CD14-positive monocyte (primary cell): ENCODE data around the gene NTN5. TPM values are rescaled to one million over a fixed set of nuclear protein-coding genes. Genes with fewer than 3 reads are reported as not detected.

ENCODE experiments used
- DNase-seq, 3 donors: peaks; one replicate each; pipeline ENCODE4 v3.0.0-alpha.2; 2011 to 2022
- H2AFZ ChIP-seq: 2 replicates; pipeline ENCODE4 v1.6.0; 2012; ENCODE audit warnings: mild to moderate bottlenecking, low read depth, low read length, inconsistent platforms; ENCODE audit not compliant: insufficient read depth, poor library complexity, severe bottlenecking
- H3K27ac ChIP-seq, 2 donors: 1 replicate in 1 of 2; 2 replicates in 1 of 2; pipeline ENCODE4 v1.5.1; 2012 to 2013; ENCODE audit warnings: low read length in 2 of 2, control low read depth in 1 of 2, inconsistent platforms in 1 of 2, low read depth in 1 of 2, mild to moderate bottlenecking in 1 of 2
- H3K27me3 ChIP-seq, 2 donors: one replicate each; pipeline versions ENCODE4 v1.6.0 to v1.6.1; 2011 to 2013; ENCODE audit warnings: low read length in 2 of 2; ENCODE audit not compliant: control insufficient read depth in 2 of 2, insufficient read depth in 2 of 2
- H3K36me3 ChIP-seq, 2 donors: replicated peaks in 1 of 2; 1 replicate in 1 of 2; 2 replicates in 1 of 2; pipeline versions ENCODE4 v1.5.1 to v1.6.1; 2012 to 2013; ENCODE audit warnings: low read length in 2 of 2, control low read depth in 1 of 2, inconsistent platforms in 1 of 2, mild to moderate bottlenecking in 1 of 2; ENCODE audit not compliant: insufficient read depth in 2 of 2, control insufficient read depth in 1 of 2
- H3K4me1 ChIP-seq, 2 donors: 1 replicate in 1 of 2; 2 replicates in 1 of 2; pipeline versions ENCODE4 v1.5.1 to v1.6.1; 2012 to 2013; ENCODE audit warnings: low read length in 2 of 2, control low read depth in 1 of 2, inconsistent platforms in 1 of 2, mild to moderate bottlenecking in 1 of 2, moderate library complexity in 1 of 2; ENCODE audit not compliant: insufficient read depth in 2 of 2, control insufficient read depth in 1 of 2
- H3K4me2 ChIP-seq: replicated peaks from 2 replicates; pipeline ENCODE3; 2012; ENCODE audit warnings: low read length, moderate library complexity, mild to moderate bottlenecking; ENCODE audit not compliant: poor library complexity, severe bottlenecking; ENCODE audit errors: extremely low read depth
- H3K4me3 ChIP-seq, 3 experiments: fragments of 200-600 bp in 1 of 3; sonication (generic) in 1 of 3; replicated peaks in 1 of 3; 1 replicate in 2 of 3; 2 replicates in 1 of 3; pipeline ENCODE4 v1.5.1; 2011 to 2013; ENCODE audit warnings: low read length in 3 of 3, mild to moderate bottlenecking in 3 of 3, control low read depth in 2 of 3, low read depth in 2 of 3, inconsistent platforms in 1 of 3, moderate library complexity in 1 of 3
- H3K79me2 ChIP-seq: 2 replicates; pipeline ENCODE4 v1.6.0; 2012; ENCODE audit warnings: mild to moderate bottlenecking, control low read depth, inconsistent platforms, low read length, moderate library complexity; ENCODE audit not compliant: insufficient read depth
- H3K9ac ChIP-seq: 2 replicates; pipeline ENCODE4 v1.6.0; 2017; ENCODE audit warnings: low read length, mild to moderate bottlenecking; ENCODE audit not compliant: insufficient read depth, poor library complexity, severe bottlenecking
- H3K9me3 ChIP-seq, 2 donors: replicated peaks in 1 of 2; 1 replicate in 1 of 2; 2 replicates in 1 of 2; pipeline versions ENCODE4 v1.5.1 to v1.6.1; 2012 to 2013; ENCODE audit warnings: low read length in 2 of 2, control low read depth in 1 of 2; ENCODE audit not compliant: control insufficient read depth in 1 of 2, insufficient read depth in 1 of 2
- H4K20me1 ChIP-seq: 2 replicates; pipeline ENCODE4 v1.6.0; 2012; ENCODE audit warnings: mild to moderate bottlenecking, low read length, control low read depth, moderate library complexity; ENCODE audit not compliant: insufficient read depth
- H3K27ac Mint-ChIP-seq, 7 donors: one replicate each; pipeline ENCODE4 v1.8.0; 2020; ENCODE audit warnings: mild to moderate bottlenecking in 7 of 7, mixed read lengths in 7 of 7, moderate library complexity in 6 of 7, inconsistent platforms in 2 of 7
- H3K27me3 Mint-ChIP-seq, 3 donors: one replicate each; pipeline ENCODE4 v1.8.0; 2021 to 2022; ENCODE audit warnings: low read depth in 3 of 3, mild to moderate bottlenecking in 3 of 3, mixed read lengths in 3 of 3, moderate library complexity in 3 of 3, inconsistent platforms in 1 of 3
- H3K36me3 Mint-ChIP-seq, 2 donors: one replicate each; pipeline ENCODE4 v1.8.0; 2020; ENCODE audit warnings: mixed read lengths in 2 of 2, inconsistent platforms in 1 of 2, mild to moderate bottlenecking in 1 of 2
- H3K4me1 Mint-ChIP-seq: one replicate; pipeline ENCODE4 v1.8.0; 2020; ENCODE audit warnings: mild to moderate bottlenecking, mixed read lengths
- H3K4me3 Mint-ChIP-seq, 2 donors: one replicate each; pipeline ENCODE4 v1.8.0; 2020; ENCODE audit warnings: mild to moderate bottlenecking in 2 of 2, mixed read lengths in 2 of 2, moderate library complexity in 1 of 2
- H3K9me3 Mint-ChIP-seq, 7 donors: one replicate each; pipeline ENCODE4 v1.8.0; 2020 to 2022; ENCODE audit warnings: mixed read lengths in 7 of 7, mild to moderate bottlenecking in 6 of 7, moderate library complexity in 6 of 7, inconsistent platforms in 2 of 7
- WGBS: methylation state at CpG from one replicate; pipeline ENCODE4 v1.1.5; 2013; ENCODE audit warnings: missing lambda C conversion rate; ENCODE audit not compliant: insufficient coverage; 5-methylcytosine and 5-hydroxymethylcytosine counted together
- intact Hi-C, 2 donors: fragments of 100-400 bp; cut with micrococcal nuclease; formaldehyde crosslinking; loops; one replicate each; pipeline versions ENCODE4 v1.15.0 to v1.15.1; 2023
- polyA plus RNA-seq, 3 donors: library from polyadenylated mRNA; depleted of rRNA in 1 of 3; unstranded in 2 of 3; stranded (reverse) in 1 of 3; fragments of 300-500 nt in 2 of 3; fragments of >200 nt in 1 of 3; fragmentation: Illumina TruSeq in 2 of 3; gene quantifications; 1 replicate in 2 of 3; 2 replicates in 1 of 3; pipeline ENCODE4 v1.2.3, GENCODE V29; 2012 to 2021
- TF ChIP-seq, protein P1 (sequence below): fragments of 200-600 bp; IDR thresholded peaks from one replicate; pipeline ENCODE4 v1.8.0; 2022; ENCODE audit warnings: antibody characterized with exemption, mild to moderate bottlenecking

Gene NTN5
- polyA plus RNA-seq, 3 donors = 0.44 TPM; not detected in 2

DNA sequence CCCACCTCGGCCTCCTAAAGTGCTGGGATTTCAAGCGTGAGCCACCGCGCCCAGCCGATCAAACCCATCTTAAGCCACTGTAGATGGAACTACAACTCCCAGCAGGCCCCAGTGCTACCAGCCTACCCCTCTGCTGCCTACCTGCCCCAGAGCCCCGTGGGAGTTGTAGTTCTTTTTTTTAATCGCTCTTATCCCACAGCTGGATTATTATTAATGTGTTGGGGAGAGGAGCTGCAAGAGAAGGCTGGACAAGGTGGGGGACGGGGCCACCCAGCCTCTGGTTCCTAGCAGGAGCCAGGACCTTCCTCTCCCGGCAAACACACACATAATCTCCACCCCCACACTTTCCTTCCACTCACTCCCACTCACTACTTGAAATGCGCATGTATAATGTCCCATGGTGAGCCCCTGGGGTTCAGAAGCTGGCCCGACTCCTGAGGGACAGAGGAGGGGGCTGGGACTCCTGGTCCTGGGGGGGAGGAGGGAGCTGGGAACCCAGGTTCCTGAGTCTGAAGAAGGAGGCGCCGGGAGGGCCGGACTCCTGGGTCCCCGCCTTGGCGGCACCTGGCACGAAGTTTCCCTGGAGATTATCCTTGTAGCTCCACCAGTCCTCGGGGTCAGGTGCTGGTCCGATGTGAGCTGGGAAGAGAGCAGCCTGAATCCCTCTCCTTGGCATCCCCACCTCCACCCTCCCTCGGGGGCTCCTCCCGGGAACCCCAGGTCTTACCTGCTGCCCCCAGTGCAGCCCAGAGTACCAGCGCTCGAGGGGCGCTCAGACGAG is 27.8 kb downstream of the NTN5 start:
- TF ChIP-seq, protein P1, sequence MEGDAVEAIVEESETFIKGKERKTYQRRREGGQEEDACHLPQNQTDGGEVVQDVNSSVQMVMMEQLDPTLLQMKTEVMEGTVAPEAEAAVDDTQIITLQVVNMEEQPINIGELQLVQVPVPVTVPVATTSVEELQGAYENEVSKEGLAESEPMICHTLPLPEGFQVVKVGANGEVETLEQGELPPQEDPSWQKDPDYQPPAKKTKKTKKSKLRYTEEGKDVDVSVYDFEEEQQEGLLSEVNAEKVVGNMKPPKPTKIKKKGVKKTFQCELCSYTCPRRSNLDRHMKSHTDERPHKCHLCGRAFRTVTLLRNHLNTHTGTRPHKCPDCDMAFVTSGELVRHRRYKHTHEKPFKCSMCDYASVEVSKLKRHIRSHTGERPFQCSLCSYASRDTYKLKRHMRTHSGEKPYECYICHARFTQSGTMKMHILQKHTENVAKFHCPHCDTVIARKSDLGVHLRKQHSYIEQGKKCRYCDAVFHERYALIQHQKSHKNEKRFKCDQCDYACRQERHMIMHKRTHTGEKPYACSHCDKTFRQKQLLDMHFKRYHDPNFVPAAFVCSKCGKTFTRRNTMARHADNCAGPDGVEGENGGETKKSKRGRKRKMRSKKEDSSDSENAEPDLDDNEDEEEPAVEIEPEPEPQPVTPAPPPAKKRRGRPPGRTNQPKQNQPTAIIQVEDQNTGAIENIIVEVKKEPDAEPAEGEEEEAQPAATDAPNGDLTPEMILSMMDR = no peak
- Histone ChIP-seq H3K27me3 (peaks cover 0 to 10% of the 10 kb centered on the region in 2 donors), H4K20me1 (no peaks in the 10 kb centered on the region), H2AFZ (peak overlapping the region; percentile 83), H3K79me2 (no peaks in the 10 kb centered on the region), H3K4me2 (peak overlapping the region; percentile 91), H3K4me3 (peak overlapping the region in 2 of 3 experiments; percentile 4 to 75), H3K9ac (no peak overlapping the region), H3K4me1 (peaks cover 30 to 44% of the 10 kb centered on the region in 2 donors), H3K27ac (no peak overlapping the region), H3K9me3 (no peaks in the 10 kb centered on the region), H3K36me3 (no peaks in the 10 kb centered on the region)
- 2% methylated on average over 16 of the region's 25 CpGs for WGBS
- H3K27ac Mint-ChIP-seq = peak overlapping the region in 2 of 7 donors; percentile 40 to 80
- H3K36me3 Mint-ChIP-seq = peaks cover under 1 to 7% of the 10 kb centered on the region in 2 donors
- H3K4me3 Mint-ChIP-seq = peak overlapping the region; percentile 76 to 94
- H3K27me3 Mint-ChIP-seq = peaks cover 11 to 29% (median 27%) of the 10 kb centered on the region in 3 donors
- peaks cover 0 to 3% (median 0%) of the 10 kb centered on the region in 7 donors for H3K9me3 Mint-ChIP-seq
- intact Hi-C loops = loop anchor here (5.0 to 10.0 kb wide), 6 partner anchors 32 to 192 kb away; partner anchors contain the start of genes HSD17B14 (in 2 of the 2) and MAMSTR (in 1 of the 2)
- DNase-seq = peak; percentile 60 to 76 (median 73)
- peaks cover 45% of the 10 kb centered on the region for H3K4me1 Mint-ChIP-seq

DNA sequence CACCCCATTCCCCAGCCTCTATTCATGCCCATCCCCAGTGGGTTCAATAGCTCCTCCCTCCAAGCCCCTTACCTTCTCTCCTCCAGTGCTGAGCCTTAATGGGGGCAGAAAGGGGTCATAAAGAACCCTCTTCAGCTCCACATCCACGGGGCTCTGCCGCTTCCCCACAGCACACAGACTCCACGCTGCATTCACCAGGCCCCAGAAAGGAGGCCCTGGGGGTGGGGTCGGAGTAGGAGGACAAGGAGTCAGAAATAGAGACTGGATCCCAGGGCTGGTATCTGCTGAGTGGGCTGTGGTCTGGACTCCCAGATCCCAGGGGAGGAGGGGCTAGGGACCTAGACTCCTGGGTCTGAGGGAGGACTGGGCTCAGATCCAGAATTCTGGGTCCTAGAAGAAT is 28.5 kb downstream of the NTN5 start:
- H2AFZ ChIP-seq = no peak overlapping the region
- H3K79me2 ChIP-seq = peaks cover 3% of the 10 kb centered on the region
- TF ChIP-seq, protein P1 = no peak
- no peak overlapping the region for H3K27ac Mint-ChIP-seq
- no peaks in the 10 kb centered on the region for H4K20me1 ChIP-seq
- H3K9me3 Mint-ChIP-seq = peaks cover 0 to 3% (median 0%) of the 10 kb centered on the region in 7 donors
- H3K4me1 Mint-ChIP-seq = peaks cover 46% of the 10 kb centered on the region
- no peak overlapping the region for H3K4me3 Mint-ChIP-seq
- intact Hi-C loops = loop anchor here in 1 of 2 donors (5.0 to 10.0 kb wide), 3 partner anchors 33 to 190 kb away; partner anchors contain the start of genes HSD17B14 and MAMSTR
- no peak overlapping the region for H3K9ac ChIP-seq
- H3K27me3 Mint-ChIP-seq = peaks cover 11 to 33% (median 31%) of the 10 kb centered on the region in 3 donors
- peaks cover 0 to 10% of the 10 kb centered on the region in 2 donors for H3K27me3 ChIP-seq
- no peak overlapping the region for H3K27ac ChIP-seq
- no peak for DNase-seq
- H3K4me1 ChIP-seq = peaks cover 27 to 46% of the 10 kb centered on the region in 2 donors
- peaks cover 3 to 9% of the 10 kb centered on the region in 2 donors for H3K36me3 Mint-ChIP-seq
- no peak overlapping the region for H3K4me3 ChIP-seq
- no peaks in the 10 kb centered on the region for H3K9me3 ChIP-seq
- 100% methylated on average over 1 of the region's 4 CpGs for WGBS
- H3K4me2 ChIP-seq = peak overlapping the region; percentile 91
- no peaks in the 10 kb centered on the region for H3K36me3 ChIP-seq
